Panc1 (cell line): ENCODE measurements around the gene POC5.

Experiments
- POLR2AphosphoS5 ChIP-seq: IDR thresholded peaks from 2 replicates; pipeline ENCODE4 v1.6.1; 2012; ENCODE audit warnings: mild to moderate bottlenecking, low read depth, low read length, moderate library complexity
- TF ChIP-seq, protein P1 (sequence below): fragments of 450-650 bp; IDR thresholded peaks from 2 replicates; pipeline ENCODE4 v1.5.1; 2017; ENCODE audit warnings: mild to moderate bottlenecking

DNA sequence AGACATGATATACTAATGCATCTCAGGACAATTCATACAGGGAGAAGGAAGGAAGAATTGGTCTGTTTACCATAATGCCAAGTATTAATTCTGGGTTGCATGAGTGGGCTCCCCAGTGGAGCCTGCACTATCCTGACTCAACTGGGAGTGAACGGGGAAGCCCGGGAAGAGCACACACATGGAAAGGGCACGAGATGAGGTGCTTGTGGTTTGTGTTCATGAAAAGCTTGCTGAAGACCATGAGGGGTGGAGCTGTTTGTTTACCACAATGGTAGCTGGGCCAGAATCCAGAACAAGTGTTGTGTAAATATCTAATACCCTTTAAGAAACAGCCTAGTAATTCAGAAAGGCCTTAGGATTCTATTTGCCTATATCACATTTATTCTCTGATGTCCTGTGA is 44.6 kb downstream of the POC5 start:
- TF ChIP-seq, protein P1, sequence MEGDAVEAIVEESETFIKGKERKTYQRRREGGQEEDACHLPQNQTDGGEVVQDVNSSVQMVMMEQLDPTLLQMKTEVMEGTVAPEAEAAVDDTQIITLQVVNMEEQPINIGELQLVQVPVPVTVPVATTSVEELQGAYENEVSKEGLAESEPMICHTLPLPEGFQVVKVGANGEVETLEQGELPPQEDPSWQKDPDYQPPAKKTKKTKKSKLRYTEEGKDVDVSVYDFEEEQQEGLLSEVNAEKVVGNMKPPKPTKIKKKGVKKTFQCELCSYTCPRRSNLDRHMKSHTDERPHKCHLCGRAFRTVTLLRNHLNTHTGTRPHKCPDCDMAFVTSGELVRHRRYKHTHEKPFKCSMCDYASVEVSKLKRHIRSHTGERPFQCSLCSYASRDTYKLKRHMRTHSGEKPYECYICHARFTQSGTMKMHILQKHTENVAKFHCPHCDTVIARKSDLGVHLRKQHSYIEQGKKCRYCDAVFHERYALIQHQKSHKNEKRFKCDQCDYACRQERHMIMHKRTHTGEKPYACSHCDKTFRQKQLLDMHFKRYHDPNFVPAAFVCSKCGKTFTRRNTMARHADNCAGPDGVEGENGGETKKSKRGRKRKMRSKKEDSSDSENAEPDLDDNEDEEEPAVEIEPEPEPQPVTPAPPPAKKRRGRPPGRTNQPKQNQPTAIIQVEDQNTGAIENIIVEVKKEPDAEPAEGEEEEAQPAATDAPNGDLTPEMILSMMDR, result no peak
- TF ChIP-seq POLR2AphosphoS5, result no peak
